Activated CD4-positive, alpha-beta T cell treated with anti-CD3 and anti-CD28 coated beads, Interleukin-2, amount 50 U/mL, for 48 hours (primary cell): ENCODE data around the gene IFT52.

ENCODE experiments used
- DNase-seq, 2 experiments: peaks; one replicate each; pipeline ENCODE4 v3.0.0-alpha.2; 2020

The IFT52 gene

GRCh38 chr20:43695571-43695970, 104.8 kb downstream of the IFT52 start:
- DNase-seq = no peak
